Measurements from ENCODE around the gene MAGI1.

GRCh38 chr3:65936908-65937638 is 101.6 kb downstream of the MAGI1 start:
- TF ChIP-seq, protein P1, sequence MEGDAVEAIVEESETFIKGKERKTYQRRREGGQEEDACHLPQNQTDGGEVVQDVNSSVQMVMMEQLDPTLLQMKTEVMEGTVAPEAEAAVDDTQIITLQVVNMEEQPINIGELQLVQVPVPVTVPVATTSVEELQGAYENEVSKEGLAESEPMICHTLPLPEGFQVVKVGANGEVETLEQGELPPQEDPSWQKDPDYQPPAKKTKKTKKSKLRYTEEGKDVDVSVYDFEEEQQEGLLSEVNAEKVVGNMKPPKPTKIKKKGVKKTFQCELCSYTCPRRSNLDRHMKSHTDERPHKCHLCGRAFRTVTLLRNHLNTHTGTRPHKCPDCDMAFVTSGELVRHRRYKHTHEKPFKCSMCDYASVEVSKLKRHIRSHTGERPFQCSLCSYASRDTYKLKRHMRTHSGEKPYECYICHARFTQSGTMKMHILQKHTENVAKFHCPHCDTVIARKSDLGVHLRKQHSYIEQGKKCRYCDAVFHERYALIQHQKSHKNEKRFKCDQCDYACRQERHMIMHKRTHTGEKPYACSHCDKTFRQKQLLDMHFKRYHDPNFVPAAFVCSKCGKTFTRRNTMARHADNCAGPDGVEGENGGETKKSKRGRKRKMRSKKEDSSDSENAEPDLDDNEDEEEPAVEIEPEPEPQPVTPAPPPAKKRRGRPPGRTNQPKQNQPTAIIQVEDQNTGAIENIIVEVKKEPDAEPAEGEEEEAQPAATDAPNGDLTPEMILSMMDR (IDR thresholded peaks at IDR 0.05), result no peak
- TF ChIP-seq POLR2AphosphoS5 (IDR thresholded peaks at IDR 0.05; ENCODE audit: insufficient read depth in 1 of 2, low read depth in 1 of 2), result no peak
- TF ChIP-seq POLR2A (IDR thresholded peaks at IDR 0.05), result no peak

Measured in vagina (tissue), 2 donors.